GM12864 (cell line): ENCODE results near the gene ATE1.
"Not testable (repeated sequence)": the region's sequence is repeated elsewhere in the genome, so short reads cannot be mapped to it uniquely, and the experiment has no call there.

Source experiments
- DNase-seq: peaks from one replicate; pipeline ENCODE4 v3.0.0-alpha.2; 2011; ENCODE audit warnings: low read depth
- H3K4me3 ChIP-seq: 2 replicates; pipeline ENCODE4 v1.5.1; 2011; ENCODE audit warnings: mild to moderate bottlenecking, low read depth, low read length, control low read depth
- TF ChIP-seq, protein P1 (sequence below): IDR thresholded peaks from 2 replicates; pipeline ENCODE4 v1.5.1; 2011; ENCODE audit warnings: low read depth, mild to moderate bottlenecking, moderate library complexity, low read length, control low read depth, inconsistent platforms; ENCODE audit errors: missing control alignments

ATE1 gene

DNA sequence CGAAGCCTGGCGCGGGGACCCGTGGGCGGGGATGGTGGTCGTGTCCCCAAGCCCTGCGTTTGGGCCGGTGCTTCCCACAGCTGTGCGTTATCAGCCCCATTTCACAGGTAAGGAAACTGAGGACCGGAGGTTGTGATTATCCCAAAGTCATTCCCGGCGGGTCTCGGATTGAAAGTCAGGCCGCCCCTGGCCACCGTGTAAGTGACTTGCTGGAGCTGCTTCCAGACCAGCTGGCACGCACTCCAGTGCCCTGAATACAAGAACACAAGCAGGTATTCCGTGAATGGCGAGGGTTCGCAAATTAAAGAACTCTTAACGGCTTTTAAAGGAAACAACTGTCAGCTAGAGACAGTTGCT lies 675 bp upstream of the ATE1 start:
- no peak for DNase-seq
- TF ChIP-seq, protein P1, sequence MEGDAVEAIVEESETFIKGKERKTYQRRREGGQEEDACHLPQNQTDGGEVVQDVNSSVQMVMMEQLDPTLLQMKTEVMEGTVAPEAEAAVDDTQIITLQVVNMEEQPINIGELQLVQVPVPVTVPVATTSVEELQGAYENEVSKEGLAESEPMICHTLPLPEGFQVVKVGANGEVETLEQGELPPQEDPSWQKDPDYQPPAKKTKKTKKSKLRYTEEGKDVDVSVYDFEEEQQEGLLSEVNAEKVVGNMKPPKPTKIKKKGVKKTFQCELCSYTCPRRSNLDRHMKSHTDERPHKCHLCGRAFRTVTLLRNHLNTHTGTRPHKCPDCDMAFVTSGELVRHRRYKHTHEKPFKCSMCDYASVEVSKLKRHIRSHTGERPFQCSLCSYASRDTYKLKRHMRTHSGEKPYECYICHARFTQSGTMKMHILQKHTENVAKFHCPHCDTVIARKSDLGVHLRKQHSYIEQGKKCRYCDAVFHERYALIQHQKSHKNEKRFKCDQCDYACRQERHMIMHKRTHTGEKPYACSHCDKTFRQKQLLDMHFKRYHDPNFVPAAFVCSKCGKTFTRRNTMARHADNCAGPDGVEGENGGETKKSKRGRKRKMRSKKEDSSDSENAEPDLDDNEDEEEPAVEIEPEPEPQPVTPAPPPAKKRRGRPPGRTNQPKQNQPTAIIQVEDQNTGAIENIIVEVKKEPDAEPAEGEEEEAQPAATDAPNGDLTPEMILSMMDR, result no peak
- peak overlapping the region; percentile 79 for H3K4me3 ChIP-seq

DNA sequence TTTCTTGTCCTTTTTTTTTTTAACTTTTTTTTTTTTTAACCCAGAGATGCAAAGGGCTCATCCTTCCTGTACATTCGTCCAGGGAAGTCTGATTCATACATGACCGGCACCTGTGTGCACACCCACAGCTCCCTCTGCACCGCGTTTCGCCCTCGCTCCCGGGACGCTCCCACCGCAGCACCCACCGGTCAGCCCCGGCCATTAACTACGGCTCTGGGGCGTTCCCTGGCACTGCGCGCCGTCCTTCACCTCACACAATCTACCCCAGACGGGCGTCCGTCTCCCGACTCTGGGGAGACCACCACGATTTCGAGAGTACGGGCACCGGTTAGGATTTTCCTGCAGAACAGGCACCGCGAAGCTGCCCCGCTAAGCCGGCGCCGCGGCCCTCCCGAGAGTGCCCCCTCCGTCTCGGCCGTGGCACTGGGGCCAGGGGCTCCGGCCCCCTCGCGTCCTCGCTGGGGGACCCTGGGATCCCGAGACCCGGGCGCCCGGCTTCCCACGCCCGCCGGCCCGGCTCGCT lies 452 bp downstream of the ATE1 start:
- no peak for DNase-seq
- H3K4me3 ChIP-seq, result peak overlapping the region; percentile 79
- TF ChIP-seq, protein P1, result no peak

DNA sequence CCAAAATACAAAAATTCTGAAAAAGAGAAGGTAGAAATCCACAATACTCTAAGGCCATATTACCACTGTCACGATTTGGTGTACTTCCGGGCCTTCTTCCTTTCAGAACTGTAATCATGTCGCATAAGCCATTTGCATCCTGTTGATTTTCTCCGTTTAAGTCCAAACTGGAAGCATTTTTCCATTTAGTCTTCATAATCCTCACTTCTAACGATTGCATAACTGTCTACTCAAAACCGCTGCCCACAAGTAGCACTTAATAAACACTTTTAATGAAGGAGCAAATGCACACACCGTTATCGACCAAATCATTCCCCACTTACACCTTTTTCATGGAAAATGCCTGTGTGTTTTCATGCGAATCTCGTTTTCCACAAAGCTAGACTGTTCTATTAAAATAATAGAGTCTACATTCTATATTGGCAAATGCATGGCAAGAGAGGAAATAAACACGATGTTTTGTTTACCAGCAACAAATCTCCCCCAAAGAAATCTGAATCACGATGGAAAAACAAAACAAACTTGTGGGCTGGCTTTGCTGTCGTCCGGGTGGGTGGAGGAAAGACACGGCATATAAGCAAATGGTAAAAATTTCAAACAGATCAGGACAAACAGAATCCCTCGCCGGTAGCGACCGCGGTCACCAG lies 1.0 kb downstream of the ATE1 start:
- peak overlapping the region; percentile 79 for H3K4me3 ChIP-seq
- TF ChIP-seq, protein P1, result no peak
- no peak for DNase-seq

DNA sequence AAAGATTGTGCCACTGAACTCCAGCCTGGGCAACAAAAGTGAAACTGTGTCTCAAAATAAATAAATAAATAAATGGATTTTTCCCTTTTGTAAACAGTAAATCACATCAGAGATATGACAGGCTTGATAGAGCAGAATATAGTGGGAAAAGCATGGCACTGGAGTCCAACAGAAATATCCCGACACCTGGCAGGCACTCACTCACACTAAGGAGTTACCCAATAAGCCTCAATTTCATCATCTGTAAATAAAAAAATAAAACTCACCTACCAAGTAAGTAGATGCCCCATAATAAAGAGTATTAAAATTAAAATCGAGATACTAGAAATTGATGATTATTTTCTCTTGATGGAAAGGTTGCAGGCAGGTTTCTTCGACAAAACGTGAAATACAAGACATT lies 1.7 kb downstream of the ATE1 start:
- TF ChIP-seq, protein P1, result no peak
- DNase-seq, result no peak
- no peak overlapping the region; the same call in 1 of the 2 replicates for H3K4me3 ChIP-seq

DNA sequence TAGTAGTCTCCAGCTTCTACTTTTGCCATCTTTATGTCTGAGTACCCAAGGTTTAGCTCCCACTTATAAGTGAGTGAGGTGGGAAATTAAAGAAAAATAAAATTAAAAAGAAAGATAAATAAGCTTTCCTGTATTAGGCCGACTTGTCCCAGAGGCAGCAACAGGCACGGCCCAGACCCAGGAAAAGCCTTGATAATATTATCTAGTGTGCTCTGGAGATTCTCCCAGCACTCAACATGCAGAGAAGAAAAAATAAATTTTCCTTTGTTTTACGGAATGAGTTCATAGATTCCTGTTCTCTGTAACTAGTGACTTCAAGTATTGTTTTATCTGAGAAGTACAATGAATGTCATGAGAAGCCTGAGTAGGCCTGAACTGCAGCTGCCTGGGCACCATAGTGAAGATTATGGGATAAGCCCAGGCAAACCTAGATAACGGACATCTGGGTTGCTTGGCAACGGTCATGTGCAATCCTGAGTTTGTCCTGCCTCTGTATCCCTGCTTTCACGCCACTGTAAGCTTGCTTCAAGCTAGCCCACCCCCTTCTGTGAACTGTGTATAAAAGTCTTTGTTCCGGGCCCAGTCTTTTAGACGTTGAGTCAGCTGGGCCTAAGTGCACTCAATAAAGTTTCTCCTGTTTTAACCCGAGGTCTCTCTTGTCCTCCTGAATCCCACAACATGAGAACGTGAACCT lies 6.4 kb downstream of the ATE1 start:
- TF ChIP-seq, protein P1, result no peak
- no peak for DNase-seq
- no peak overlapping the region for H3K4me3 ChIP-seq

DNA sequence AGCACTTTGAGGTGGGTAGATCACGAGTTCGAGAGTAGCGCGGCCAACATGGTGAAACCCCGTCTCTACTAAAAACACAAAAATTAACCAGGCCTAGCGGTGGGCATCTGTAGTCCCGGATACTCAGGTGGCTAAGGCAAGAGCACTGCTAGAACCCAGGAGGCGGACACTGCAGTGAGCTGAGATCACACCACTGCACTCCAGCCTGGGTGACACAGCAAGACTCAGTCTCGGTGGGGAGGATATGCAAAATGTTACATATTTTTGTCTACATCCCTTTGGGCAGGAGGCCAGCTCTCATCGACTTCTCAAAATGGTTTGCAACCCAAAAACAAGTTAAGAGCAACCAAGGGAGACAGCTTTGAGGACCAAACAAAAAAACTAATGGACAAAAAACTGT lies 8.2 kb downstream of the ATE1 start:
- H3K4me3 ChIP-seq, result no peak overlapping the region
- TF ChIP-seq, protein P1, result no peak
- peak; percentile 66 for DNase-seq

DNA sequence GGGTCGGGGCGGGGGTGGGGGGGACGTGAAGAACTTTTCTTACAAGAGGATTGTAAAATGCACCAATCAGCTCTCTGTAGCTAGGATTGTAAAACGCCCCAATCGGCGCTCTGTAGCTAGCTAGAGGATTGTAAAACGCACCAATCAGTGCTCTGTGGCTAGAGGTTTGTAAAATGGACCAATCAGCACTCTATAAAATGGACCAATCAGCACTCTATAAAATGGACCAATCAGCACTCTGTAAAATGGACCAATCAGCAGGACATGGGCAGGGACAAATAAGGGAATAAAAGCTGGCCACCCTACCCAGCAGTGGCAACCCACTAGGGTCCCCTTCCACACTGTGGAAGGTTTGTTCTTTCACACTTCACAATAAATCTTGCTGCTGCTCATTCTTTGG lies 9.0 kb downstream of the ATE1 start:
- not testable (repeated sequence) for H3K4me3 ChIP-seq, DNase-seq
